HG02798 (cell line): ENCODE measurements around the gene MIGA1.
"Not testable (repeated sequence)": the region's sequence is repeated elsewhere in the genome, so short reads cannot be mapped to it uniquely, and the experiment has no call there.

ENCODE experiments used
- ATAC-seq: cut with Tn5 transposase; IDR thresholded peaks from one replicate; pipeline ENCODE4 v1.9.1; 2021; ENCODE audit warnings: mild to moderate bottlenecking; ENCODE audit not compliant: unreplicated experiment, poor library complexity

The MIGA1 gene

DNA sequence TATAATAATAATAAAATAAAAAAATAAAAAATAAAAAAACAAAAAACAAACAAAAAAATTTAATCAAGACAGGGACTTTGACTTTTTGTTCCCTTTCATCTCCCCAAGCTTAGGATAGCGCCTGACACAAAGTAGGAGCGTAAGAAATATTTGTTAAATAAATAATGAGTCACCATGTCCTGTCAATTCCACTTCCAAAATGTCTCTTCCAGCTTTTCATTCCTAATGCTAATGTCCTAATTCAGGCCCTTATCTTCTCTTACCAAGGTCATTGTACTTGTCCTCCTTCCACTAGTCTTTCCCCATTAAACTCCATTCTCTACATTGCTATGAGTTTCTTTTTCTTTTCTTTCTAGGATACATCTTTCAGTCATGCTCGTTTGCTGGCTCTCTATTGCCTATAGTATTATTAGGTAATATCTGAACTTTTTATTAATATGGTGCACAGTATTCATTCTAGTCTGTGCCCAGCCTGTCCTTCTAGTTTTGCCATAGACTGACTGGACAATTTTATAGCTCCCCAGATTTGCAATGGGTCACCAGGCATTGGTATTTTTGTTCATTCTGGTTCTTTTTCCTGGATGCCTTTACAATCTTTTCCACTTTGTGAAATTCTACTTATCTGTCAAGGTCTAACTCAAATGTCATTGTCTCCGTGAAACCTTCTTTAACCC lies 120.3 kb downstream of the MIGA1 start:
- ATAC-seq, result no peak

GRCh38 chr1:77900687-77901293 lies 121.3 kb downstream of the MIGA1 start:
- ATAC-seq, result no peak

- ATAC-seq, result no peak
Observed at GRCh38 chr1:77905603-77906002, 126.2 kb downstream of the MIGA1 start.

- ATAC-seq, result no peak
Observed at GRCh38 chr1:77906019-77906545, 126.6 kb downstream of the MIGA1 start.

GRCh38 chr1:77906624-77907023 lies 127.2 kb downstream of the MIGA1 start:
- no peak for ATAC-seq

- ATAC-seq, result no peak
Observed at GRCh38 chr1:77910116-77910515, 130.7 kb downstream of the MIGA1 start.

DNA sequence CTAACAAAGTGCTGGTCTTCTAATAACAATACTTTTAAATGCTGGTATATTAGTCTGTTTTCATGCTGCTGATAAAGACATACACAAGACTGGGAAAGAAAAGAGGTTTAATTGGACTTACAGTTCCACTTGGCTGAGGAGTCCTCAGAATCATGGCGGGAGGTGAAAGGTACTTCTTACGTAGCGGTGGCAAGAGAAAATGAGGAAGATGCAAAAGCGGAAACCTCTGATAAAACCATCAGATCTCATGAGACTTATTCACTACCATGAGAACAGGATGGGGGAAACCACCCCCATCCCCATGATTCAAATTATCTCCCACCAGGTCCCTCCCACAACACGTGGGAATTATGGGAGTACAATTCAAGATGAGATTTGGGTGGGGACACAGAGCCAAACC lies 139.5 kb downstream of the MIGA1 start:
- ATAC-seq, result not testable (repeated sequence)

GRCh38 chr1:77925518-77925917 lies 146.1 kb downstream of the MIGA1 start:
- no peak for ATAC-seq

GRCh38 chr1:77925956-77926355 lies 146.5 kb downstream of the MIGA1 start:
- ATAC-seq, result no peak

GRCh38 chr1:77926561-77927357 lies 147.3 kb downstream of the MIGA1 start:
- ATAC-seq, result peak; percentile 62

DNA sequence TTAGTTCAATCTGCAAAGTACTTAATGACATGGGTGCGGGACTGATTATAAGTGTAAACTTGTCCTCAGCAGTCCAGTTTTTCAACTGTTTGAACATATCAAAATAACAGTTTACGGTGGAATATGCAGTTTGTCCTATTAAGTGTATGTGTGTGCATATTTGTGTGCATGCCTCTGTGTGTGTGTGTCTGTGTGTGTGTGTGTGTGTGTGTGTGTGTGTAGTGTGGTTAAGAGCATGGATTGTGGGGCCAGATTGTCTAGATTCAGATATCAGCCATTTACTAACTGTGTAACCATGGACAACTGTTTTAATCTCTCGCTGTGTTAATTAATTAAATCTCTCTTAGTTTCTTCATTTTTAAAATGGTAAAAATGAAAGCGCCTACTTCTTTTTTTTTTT lies 148.0 kb downstream of the MIGA1 start:
- no peak for ATAC-seq
